ENCODE measurements around the gene NEK11. TPM values are rescaled to one million over a fixed set of nuclear protein-coding genes. Genes with fewer than 3 reads are reported as not detected.

NEK11 gene
- total RNA-seq, 1 donor from 2014 or later, result 7.1 TPM

DNA sequence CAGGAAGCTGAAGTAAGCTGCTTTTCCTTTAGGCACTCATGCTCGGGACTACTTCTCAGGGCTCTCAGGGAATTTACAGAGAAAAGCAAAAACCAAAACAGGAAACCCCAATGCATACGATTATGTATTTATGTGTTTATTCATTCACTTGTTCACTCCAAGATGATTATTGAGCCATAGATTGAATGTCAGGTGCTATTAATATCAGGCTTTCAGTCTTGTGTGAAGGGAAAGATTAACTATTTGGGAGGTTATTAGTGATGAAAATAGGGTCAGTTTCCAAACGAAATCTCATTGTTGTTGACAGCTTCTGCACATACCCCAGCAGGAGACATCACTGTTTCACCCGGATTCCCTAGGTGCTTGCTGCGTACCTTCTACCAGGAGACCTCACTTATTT is 135.8 kb downstream of the NEK11 start:
- no peak overlapping the region for H2AFZ ChIP-seq (ENCODE audit: low read depth, low read length)
- FAIRE-seq (no peak), DNase-seq (ENCODE audit: low read depth) (no peak)
- Mint-ChIP-seq H3K27me3 (ENCODE audit: low read depth, unreplicated experiment) (no peaks in the 10 kb centered on the region), H3K36me3 (ENCODE audit: low read depth, unreplicated experiment) (no peaks in the 10 kb centered on the region), H3K9me3 (ENCODE audit: unreplicated experiment) (no peaks in the 10 kb centered on the region), H3K27ac (ENCODE audit: unreplicated experiment) (no peak overlapping the region), H3K4me1 (ENCODE audit: low read depth, unreplicated experiment) (no peaks in the 10 kb centered on the region), H3K4me3 (ENCODE audit: unreplicated experiment) (no peak overlapping the region)
- H3K27me3 ChIP-seq (ENCODE audit: insufficient read depth, low read length), result no peaks in the 10 kb centered on the region
- no peak overlapping the region for H3K4me2 ChIP-seq (ENCODE audit: low read length)
- H3K9ac ChIP-seq (ENCODE audit: low read length), result no peak overlapping the region
- no peaks in the 10 kb centered on the region for H3K79me2 ChIP-seq (ENCODE audit: insufficient read depth, low read length)
- no peak overlapping the region for H3K4me3 ChIP-seq (ENCODE audit: insufficient read depth, low read depth, low read length)
- no peaks in the 10 kb centered on the region for H3K36me3 ChIP-seq (ENCODE audit: insufficient read depth, low read length)
- H4K20me1 ChIP-seq (ENCODE audit: insufficient read depth, low read length), result no peaks in the 10 kb centered on the region
- H3K4me1 ChIP-seq (ENCODE audit: insufficient read depth, low read length), result no peaks in the 10 kb centered on the region
- TF ChIP-seq CTCF (IDR thresholded peaks at IDR 0.05; ENCODE audit: insufficient read depth, low read depth, low read length) (no peak), EZH2 (IDR thresholded peaks at IDR 0.05; ENCODE audit: insufficient read depth, low read length) (no peak)
- no peak overlapping the region for H3K27ac ChIP-seq (ENCODE audit: low read depth, low read length)
- H3K9me3 ChIP-seq (ENCODE audit: insufficient read depth, low read depth, low read length), result no peaks in the 10 kb centered on the region

DNA sequence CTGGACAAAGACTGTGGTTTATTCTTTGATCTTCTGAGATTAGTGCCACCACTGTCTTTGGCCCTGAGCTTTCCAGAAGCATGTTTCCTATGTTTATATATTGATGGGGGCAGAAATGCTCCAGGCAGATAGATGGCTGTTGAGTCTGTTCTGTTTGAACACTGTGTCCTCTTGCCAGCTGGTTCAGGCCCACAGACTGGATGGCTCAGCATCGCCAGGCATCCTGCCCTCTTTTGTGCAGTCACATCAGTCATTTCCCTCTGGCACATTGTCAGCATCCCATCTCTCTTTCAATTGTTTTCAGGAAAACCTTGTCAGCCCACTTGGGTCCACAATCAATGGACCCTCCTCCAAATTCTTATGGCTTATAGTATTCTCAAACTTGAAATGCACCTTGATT is 141.2 kb downstream of the NEK11 start:
- FAIRE-seq, result no peak

More for the DNA sequence above, 141.2 kb downstream of the NEK11 start:
- no peaks in the 10 kb centered on the region for H3K27me3 Mint-ChIP-seq (ENCODE audit: low read depth, unreplicated experiment)
- Histone ChIP-seq H3K9ac (ENCODE audit: low read length) (no peak overlapping the region), H3K36me3 (ENCODE audit: insufficient read depth, low read length) (no peaks in the 10 kb centered on the region), H2AFZ (ENCODE audit: low read depth, low read length) (no peak overlapping the region), H3K4me3 (ENCODE audit: insufficient read depth, low read depth, low read length) (no peak overlapping the region), H3K9me3 (ENCODE audit: insufficient read depth, low read depth, low read length) (no peaks in the 10 kb centered on the region), H3K4me2 (ENCODE audit: low read length) (no peak overlapping the region), H3K79me2 (ENCODE audit: insufficient read depth, low read length) (no peaks in the 10 kb centered on the region), H3K27me3 (ENCODE audit: insufficient read depth, low read length) (no peaks in the 10 kb centered on the region), H3K27ac (ENCODE audit: low read depth, low read length) (no peak overlapping the region), H3K4me1 (ENCODE audit: insufficient read depth, low read length) (no peaks in the 10 kb centered on the region), H4K20me1 (ENCODE audit: insufficient read depth, low read length) (no peaks in the 10 kb centered on the region)
- no peaks in the 10 kb centered on the region for H3K36me3 Mint-ChIP-seq (ENCODE audit: low read depth, unreplicated experiment)
- no peak overlapping the region for H3K27ac Mint-ChIP-seq (ENCODE audit: unreplicated experiment)
- H3K4me1 Mint-ChIP-seq (ENCODE audit: low read depth, unreplicated experiment), result no peaks in the 10 kb centered on the region
- no peak for TF ChIP-seq EZH2 (IDR thresholded peaks at IDR 0.05; ENCODE audit: insufficient read depth, low read length)
- no peak for TF ChIP-seq CTCF (IDR thresholded peaks at IDR 0.05; ENCODE audit: insufficient read depth, low read depth, low read length)
- H3K4me3 Mint-ChIP-seq (ENCODE audit: unreplicated experiment), result no peak overlapping the region
- DNase-seq (ENCODE audit: low read depth), result no peak
- no peaks in the 10 kb centered on the region for H3K9me3 Mint-ChIP-seq (ENCODE audit: unreplicated experiment)
